Measurements from ENCODE around the gene ARHGEF35. TPM values are rescaled to one million over a fixed set of nuclear protein-coding genes. Genes with fewer than 3 reads are reported as not detected.

Gene ARHGEF35
- 1.4 TPM for total RNA-seq

DNA sequence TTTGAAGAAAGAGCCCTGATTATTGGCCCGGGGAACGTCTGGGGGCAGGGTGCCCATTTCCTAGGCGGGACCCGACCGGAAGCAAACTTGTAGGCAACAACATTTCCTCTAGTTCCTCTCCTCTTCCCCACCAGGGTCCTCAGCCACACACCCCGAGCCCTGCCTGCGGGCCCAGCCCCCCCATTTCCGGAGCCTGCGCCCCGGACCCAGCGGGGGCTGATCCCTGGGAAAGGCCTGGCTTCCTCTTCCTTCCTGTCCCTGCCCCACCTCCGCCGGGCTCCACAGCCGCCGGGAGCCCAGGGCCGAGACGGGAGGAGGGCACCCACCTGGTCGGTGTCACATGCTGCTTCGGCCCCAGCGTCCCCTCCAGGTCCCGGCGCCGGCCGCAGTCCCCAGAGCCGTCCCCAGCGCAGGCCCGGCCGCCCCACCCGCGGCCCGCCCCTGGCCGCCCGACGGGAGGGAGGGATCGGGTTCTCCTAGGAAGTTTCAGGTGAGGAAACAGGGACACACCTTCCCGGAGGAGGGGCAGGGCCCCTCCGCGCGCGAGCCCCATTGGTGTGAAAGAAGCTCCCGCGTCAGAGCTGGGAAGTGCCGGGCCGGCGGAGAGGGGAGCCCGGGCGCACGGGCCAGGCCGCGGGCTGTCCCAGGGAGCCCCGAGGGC, at the start of gene ARHGEF35:
Gene ARHGEF35, minus strand, starts transcription at position 622 of the 661 bp plus-strand sequence. CDS start 7,450 bp downstream, outside the sequence.

DNA sequence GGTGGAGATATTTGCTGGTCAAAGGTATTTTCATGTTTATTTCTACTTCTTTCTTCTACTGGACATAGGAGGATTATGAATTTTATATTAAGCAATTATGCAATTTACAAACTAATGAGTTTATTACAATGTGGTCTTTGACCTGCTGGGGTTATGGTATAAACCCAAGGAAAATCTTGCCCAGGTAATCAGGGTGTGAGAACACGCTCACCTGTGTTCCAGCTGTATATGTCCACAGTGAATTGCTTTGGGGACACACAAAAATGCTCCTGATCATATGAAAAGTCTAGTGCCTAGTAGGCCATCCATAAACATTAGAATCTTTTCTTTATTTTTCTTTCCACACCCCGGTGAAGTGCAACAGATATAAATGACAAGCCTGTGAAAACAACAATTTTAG, 43.7 kb upstream of the ARHGEF35 start, which contains the start of gene OR2A42:
Gene OR2A42, minus strand, starts transcription at position 241 of the 400 bp plus-strand sequence. CDS start 6,762 bp downstream, outside the sequence.

DNA sequence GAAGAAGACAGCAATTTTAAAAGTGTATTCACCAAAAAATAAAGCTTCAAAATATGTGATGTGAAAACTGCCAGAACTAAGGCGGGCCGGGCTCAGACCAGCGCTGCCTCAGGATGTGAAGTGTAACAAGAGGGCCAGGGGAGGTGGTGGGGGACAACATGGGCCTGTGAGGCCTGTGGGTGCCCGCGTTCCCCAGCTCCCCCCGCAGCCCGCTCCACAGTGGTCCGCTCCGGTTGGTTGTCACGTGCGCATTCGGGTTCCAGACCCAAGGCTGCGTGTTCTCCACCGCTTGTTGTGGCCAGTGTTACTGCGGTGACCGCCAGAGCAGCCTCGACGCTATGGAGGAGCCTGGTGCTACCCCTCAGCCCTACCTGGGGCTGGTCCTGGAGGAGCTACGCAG, 12.5 kb downstream of the ARHGEF35 start, which contains the start of gene CTAGE4:
Gene CTAGE4, plus strand, starts transcription at position 301 of the 400 bp plus-strand sequence. Its CDS starts 38 bp downstream, at position 339.

Other genes starting within 250 kb of the ARHGEF35 start
- gene OR2F1, start 241.0 kb downstream of the ARHGEF35 start, total RNA-seq: not detected
- not detected for gene OR6B1, start 195.5 kb downstream of the ARHGEF35 start, total RNA-seq
- not detected for gene OR2A5, start 146.9 kb downstream of the ARHGEF35 start, total RNA-seq
- gene OR2A25, start 126.0 kb downstream of the ARHGEF35 start, total RNA-seq: not detected
- not detected for gene OR2A12, start 109.6 kb downstream of the ARHGEF35 start, total RNA-seq
- not detected for gene OR2A2, start 86.2 kb downstream of the ARHGEF35 start, total RNA-seq
- gene OR2A14, start 72.7 kb downstream of the ARHGEF35 start, total RNA-seq: not detected
- gene CTAGE4, start 12.4 kb downstream of the ARHGEF35 start, total RNA-seq: 1.2 TPM
- gene OR2A42, start 43.8 kb upstream of the ARHGEF35 start, total RNA-seq: under 0.01 TPM
- gene OR2A7, start 69.0 kb upstream of the ARHGEF35 start, total RNA-seq: 0.69 TPM
- not detected for gene CTAGE8, start 73.5 kb upstream of the ARHGEF35 start, total RNA-seq
- not detected for gene OR2A1, start 116.6 kb upstream of the ARHGEF35 start, total RNA-seq
- 1.8 TPM for gene ARHGEF5, start 159.6 kb upstream of the ARHGEF35 start, total RNA-seq
- not detected for gene NOBOX, start 207.9 kb upstream of the ARHGEF35 start, total RNA-seq

All from diencephalon (tissue), 1 donor.